K562 (cell line): ENCODE measurements around the gene NEURL4. TPM values are rescaled to one million over a fixed set of nuclear protein-coding genes. Genes with fewer than 3 reads are reported as not detected.

ENCODE experiments used
- BRD4 ChIP-seq: fragments of 200-600 bp; sonication (generic); IDR thresholded peaks from 2 replicates; pipeline ENCODE4 v1.6.1; 2017; ENCODE audit warnings: inconsistent platforms
- CHD4 ChIP-seq: fragments of 200-600 bp; sonication (generic); IDR thresholded peaks from 3 replicates; pipeline ENCODE4 v1.6.1; 2012; ENCODE audit warnings: low read depth, mild to moderate bottlenecking, mixed read lengths, low read length, inconsistent platforms; ENCODE audit not compliant: insufficient read depth, insufficient replicate concordance, poor library complexity, severe bottlenecking
- MBD1 ChIP-seq: fragments of 250-450 bp; sonication (Bioruptor Pico); IDR thresholded peaks from 2 replicates; pipeline ENCODE4 v1.8.0; 2022; ENCODE audit warnings: inconsistent platforms
- NELFE ChIP-seq: IDR thresholded peaks from 2 replicates; pipeline ENCODE4 v1.6.1; 2011; ENCODE audit warnings: mild to moderate bottlenecking; ENCODE audit not compliant: insufficient read depth, insufficient read length
- NFIX ChIP-seq: fragments of 250-450 bp; sonication (Bioruptor Pico); IDR thresholded peaks from 2 replicates; pipeline ENCODE4 v1.4.0; 2020; ENCODE audit warnings: low read depth, mild to moderate bottlenecking, moderate library complexity
- NKRF ChIP-seq: fragments of 450-650 bp; IDR thresholded peaks from 2 replicates; pipeline ENCODE4 v1.6.1; 2016; ENCODE audit warnings: borderline replicate concordance
- PHF8 ChIP-seq: fragments of 200-600 bp; sonication (generic); IDR thresholded peaks from 2 replicates; pipeline ENCODE4 v1.6.1; 2012; ENCODE audit warnings: mixed run types, mild to moderate bottlenecking, inconsistent platforms, low read length, moderate library complexity, borderline replicate concordance
- PRDM10 ChIP-seq: fragments of 450-650 bp; IDR thresholded peaks from 2 replicates; pipeline ENCODE4 v1.6.1; 2018; ENCODE audit not compliant: partially characterized antibody
- ZNF407 ChIP-seq: fragments of 450-650 bp; IDR thresholded peaks from 2 replicates; pipeline ENCODE4 v1.6.1; 2016; ENCODE audit warnings: low read depth
- polyA plus RNA-seq, 8 experiments: library from polyadenylated mRNA; depleted of rRNA in 4 of 8; stranded (reverse) in 5 of 8; unstranded in 3 of 8; fragments of >200 nt; fragmentation: Nextera tagmentation in 2 of 8; fragmentation: Illumina TruSeq in 1 of 8; extraction: Ambion mirVana in 2 of 8; extraction: Trizol in 1 of 8; gene quantifications; 2 replicates each; pipeline versions ENCODE4 v1.2.1 to v1.2.3, GENCODE V29; 2011 to 2014; ENCODE audit warnings: inconsistent platforms in 1 of 8, missing spikeins in 1 of 8
- total RNA-seq, 7 experiments: library from RNA; depleted of rRNA in 6 of 7; stranded (reverse); fragments of >200 nt in 6 of 7; fragmentation: Illumina TruSeq in 2 of 7; extraction: Trizol in 2 of 7; gene quantifications; 2 replicates each; pipeline versions ENCODE4 v1.2.1 to v1.2.3, GENCODE V29; 2011 to 2021; ENCODE audit warnings: low replicate concordance in 1 of 7

NEURL4 gene
- total and polyA plus RNA-seq, 9 of the 15 experiments (the other 6 are each of a cell fraction or from before 2014, with no cell fraction given) = 0.08 to 37.4 (median 11.5) TPM

- no peak for TF ChIP-seq ZNF407
- TF ChIP-seq BRD4 = no peak
- TF ChIP-seq PRDM10 = no peak
- TF ChIP-seq NELFE = no peak
- no peak for TF ChIP-seq MBD1 (CRISPR knock-in tag)
- TF ChIP-seq NKRF = no peak; the same call in 1 of the 2 replicates
- TF ChIP-seq CHD4 = no peak
- peak; percentile 39; the same call in 1 of the 2 replicates for TF ChIP-seq PHF8
- TF ChIP-seq NFIX = no peak
Measured at GRCh38 chr17:7281074-7281952, 47.8 kb downstream of the NEURL4 start, which contains the start of gene SLC2A4 (continued).
